ENCODE measurements around the gene SAP30L. TPM values are rescaled to one million over a fixed set of nuclear protein-coding genes. Genes with fewer than 3 reads are reported as not detected.

Gene SAP30L
- total and polyA plus RNA-seq, 2 of the 13 experiments (the other 11 are each of a cell fraction or from before 2014, with no cell fraction given) = 27.9 to 37.2 TPM

DNA sequence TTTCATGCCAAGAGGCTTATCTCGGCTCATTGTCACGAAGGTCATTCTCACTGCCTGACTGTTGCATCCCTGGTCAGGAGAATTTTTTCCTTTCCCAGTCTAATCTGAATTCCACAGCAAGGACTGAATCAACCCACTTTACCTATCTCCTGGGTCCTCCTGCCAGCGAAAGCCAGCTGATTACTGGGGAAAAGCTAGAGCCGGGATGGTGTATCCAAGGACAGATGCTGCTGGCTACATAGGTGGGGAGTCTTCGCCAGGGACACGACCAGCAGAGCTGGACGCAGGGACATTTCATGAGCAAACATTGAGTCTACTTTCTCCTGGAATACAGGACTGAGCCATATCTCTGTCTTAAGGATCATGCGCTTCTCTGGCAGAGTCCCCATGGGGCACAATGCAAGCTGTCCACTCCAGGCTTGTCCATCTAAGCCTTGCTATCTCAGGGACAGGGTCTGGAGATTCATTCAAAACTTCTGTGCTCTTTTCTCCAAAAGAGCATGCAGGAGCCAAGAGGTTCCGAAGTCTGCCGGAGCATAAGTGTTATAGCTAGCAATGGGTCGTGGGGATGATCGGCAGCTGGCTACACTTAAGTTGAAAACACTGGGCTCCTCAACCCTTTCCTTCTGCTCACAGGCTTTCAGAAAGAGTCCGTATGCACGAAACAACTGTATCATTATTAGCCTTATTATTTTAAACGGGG is 38.7 kb downstream of the SAP30L start (continued):
- no peak for TF ChIP-seq ZNF432 (CRISPR knock-in tag; IDR thresholded peaks at IDR 0.05; ENCODE audit: borderline replicate concordance)
- no peak for TF ChIP-seq ZBTB3 (CRISPR knock-in tag; IDR thresholded peaks at IDR 0.05; ENCODE audit: borderline replicate concordance, low read depth)
- TF ChIP-seq, protein P1, sequence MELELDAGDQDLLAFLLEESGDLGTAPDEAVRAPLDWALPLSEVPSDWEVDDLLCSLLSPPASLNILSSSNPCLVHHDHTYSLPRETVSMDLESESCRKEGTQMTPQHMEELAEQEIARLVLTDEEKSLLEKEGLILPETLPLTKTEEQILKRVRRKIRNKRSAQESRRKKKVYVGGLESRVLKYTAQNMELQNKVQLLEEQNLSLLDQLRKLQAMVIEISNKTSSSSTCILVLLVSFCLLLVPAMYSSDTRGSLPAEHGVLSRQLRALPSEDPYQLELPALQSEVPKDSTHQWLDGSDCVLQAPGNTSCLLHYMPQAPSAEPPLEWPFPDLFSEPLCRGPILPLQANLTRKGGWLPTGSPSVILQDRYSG (CRISPR knock-in tag; IDR thresholded peaks at IDR 0.05) = no peak
- TF ChIP-seq, protein P2, sequence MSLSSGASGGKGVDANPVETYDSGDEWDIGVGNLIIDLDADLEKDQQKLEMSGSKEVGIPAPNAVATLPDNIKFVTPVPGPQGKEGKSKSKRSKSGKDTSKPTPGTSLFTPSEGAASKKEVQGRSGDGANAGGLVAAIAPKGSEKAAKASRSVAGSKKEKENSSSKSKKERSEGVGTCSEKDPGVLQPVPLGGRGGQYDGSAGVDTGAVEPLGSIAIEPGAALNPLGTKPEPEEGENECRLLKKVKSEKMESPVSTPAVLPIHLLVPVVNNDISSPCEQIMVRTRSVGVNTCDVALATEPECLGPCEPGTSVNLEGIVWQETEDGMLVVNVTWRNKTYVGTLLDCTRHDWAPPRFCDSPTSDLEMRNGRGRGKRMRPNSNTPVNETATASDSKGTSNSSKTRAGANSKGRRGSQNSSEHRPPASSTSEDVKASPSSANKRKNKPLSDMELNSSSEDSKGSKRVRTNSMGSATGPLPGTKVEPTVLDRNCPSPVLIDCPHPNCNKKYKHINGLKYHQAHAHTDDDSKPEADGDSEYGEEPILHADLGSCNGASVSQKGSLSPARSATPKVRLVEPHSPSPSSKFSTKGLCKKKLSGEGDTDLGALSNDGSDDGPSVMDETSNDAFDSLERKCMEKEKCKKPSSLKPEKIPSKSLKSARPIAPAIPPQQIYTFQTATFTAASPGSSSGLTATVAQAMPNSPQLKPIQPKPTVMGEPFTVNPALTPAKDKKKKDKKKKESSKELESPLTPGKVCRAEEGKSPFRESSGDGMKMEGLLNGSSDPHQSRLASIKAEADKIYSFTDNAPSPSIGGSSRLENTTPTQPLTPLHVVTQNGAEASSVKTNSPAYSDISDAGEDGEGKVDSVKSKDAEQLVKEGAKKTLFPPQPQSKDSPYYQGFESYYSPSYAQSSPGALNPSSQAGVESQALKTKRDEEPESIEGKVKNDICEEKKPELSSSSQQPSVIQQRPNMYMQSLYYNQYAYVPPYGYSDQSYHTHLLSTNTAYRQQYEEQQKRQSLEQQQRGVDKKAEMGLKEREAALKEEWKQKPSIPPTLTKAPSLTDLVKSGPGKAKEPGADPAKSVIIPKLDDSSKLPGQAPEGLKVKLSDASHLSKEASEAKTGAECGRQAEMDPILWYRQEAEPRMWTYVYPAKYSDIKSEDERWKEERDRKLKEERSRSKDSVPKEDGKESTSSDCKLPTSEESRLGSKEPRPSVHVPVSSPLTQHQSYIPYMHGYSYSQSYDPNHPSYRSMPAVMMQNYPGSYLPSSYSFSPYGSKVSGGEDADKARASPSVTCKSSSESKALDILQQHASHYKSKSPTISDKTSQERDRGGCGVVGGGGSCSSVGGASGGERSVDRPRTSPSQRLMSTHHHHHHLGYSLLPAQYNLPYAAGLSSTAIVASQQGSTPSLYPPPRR (CRISPR knock-in tag; IDR thresholded peaks at IDR 0.05; ENCODE audit: borderline replicate concordance) = no peak
- TF ChIP-seq SALL2 (CRISPR knock-in tag; IDR thresholded peaks at IDR 0.05) = no peak
- no peak for TF ChIP-seq ZNF34 (CRISPR knock-in tag; IDR thresholded peaks at IDR 0.05; ENCODE audit: borderline replicate concordance)
- TF ChIP-seq, protein P3, sequence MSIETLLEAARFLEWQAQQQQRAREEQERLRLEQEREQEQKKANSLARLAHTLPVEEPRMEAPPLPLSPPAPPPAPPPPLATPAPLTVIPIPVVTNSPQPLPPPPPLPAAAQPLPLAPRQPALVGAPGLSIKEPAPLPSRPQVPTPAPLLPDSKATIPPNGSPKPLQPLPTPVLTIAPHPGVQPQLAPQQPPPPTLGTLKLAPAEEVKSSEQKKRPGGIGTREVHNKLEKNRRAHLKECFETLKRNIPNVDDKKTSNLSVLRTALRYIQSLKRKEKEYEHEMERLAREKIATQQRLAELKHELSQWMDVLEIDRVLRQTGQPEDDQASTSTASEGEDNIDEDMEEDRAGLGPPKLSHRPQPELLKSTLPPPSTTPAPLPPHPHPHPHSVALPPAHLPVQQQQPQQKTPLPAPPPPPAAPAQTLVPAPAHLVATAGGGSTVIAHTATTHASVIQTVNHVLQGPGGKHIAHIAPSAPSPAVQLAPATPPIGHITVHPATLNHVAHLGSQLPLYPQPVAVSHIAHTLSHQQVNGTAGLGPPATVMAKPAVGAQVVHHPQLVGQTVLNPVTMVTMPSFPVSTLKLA (IDR thresholded peaks at IDR 0.05) = no peak
- TF ChIP-seq MED1 (CRISPR knock-in tag; IDR thresholded peaks at IDR 0.05) = no peak
